Measurements from ENCODE around the gene PRDX2.
"Not testable (repeated sequence)": the region's sequence is repeated elsewhere in the genome, so short reads cannot be mapped to it uniquely, and the experiment has no call there.

- TF ChIP-seq, protein P1, sequence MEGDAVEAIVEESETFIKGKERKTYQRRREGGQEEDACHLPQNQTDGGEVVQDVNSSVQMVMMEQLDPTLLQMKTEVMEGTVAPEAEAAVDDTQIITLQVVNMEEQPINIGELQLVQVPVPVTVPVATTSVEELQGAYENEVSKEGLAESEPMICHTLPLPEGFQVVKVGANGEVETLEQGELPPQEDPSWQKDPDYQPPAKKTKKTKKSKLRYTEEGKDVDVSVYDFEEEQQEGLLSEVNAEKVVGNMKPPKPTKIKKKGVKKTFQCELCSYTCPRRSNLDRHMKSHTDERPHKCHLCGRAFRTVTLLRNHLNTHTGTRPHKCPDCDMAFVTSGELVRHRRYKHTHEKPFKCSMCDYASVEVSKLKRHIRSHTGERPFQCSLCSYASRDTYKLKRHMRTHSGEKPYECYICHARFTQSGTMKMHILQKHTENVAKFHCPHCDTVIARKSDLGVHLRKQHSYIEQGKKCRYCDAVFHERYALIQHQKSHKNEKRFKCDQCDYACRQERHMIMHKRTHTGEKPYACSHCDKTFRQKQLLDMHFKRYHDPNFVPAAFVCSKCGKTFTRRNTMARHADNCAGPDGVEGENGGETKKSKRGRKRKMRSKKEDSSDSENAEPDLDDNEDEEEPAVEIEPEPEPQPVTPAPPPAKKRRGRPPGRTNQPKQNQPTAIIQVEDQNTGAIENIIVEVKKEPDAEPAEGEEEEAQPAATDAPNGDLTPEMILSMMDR (IDR thresholded peaks at IDR 0.05) = not testable (repeated sequence)
- not testable (repeated sequence) for TF ChIP-seq JUND (IDR thresholded peaks at IDR 0.05); ELF1 (IDR thresholded peaks at IDR 0.05); USF1 (IDR thresholded peaks at IDR 0.05; ENCODE audit: borderline replicate concordance, low read depth); RFX5 (IDR thresholded peaks at IDR 0.05; ENCODE audit: low read length); RXRA (IDR thresholded peaks at IDR 0.05; ENCODE audit: borderline replicate concordance, low read depth); RAD21 (IDR thresholded peaks at IDR 0.05; ENCODE audit: low read length); POLR2AphosphoS5 (IDR thresholded peaks at IDR 0.05; ENCODE audit: low read depth, low read length); EP300 (IDR thresholded peaks at IDR 0.05; ENCODE audit: borderline replicate concordance in 1 of 2, low read depth in 1 of 2, low read length in 1 of 2); NRF1 (IDR thresholded peaks at IDR 0.05; ENCODE audit: low read depth, low read length); FOXM1 (IDR thresholded peaks at IDR 0.05; ENCODE audit: low read depth); SMC3 (IDR thresholded peaks at IDR 0.05; ENCODE audit: low read depth, low read length); IRF3 (IDR thresholded peaks at IDR 0.05; ENCODE audit: low read depth, low read length)
- TF ChIP-seq, protein P2, sequence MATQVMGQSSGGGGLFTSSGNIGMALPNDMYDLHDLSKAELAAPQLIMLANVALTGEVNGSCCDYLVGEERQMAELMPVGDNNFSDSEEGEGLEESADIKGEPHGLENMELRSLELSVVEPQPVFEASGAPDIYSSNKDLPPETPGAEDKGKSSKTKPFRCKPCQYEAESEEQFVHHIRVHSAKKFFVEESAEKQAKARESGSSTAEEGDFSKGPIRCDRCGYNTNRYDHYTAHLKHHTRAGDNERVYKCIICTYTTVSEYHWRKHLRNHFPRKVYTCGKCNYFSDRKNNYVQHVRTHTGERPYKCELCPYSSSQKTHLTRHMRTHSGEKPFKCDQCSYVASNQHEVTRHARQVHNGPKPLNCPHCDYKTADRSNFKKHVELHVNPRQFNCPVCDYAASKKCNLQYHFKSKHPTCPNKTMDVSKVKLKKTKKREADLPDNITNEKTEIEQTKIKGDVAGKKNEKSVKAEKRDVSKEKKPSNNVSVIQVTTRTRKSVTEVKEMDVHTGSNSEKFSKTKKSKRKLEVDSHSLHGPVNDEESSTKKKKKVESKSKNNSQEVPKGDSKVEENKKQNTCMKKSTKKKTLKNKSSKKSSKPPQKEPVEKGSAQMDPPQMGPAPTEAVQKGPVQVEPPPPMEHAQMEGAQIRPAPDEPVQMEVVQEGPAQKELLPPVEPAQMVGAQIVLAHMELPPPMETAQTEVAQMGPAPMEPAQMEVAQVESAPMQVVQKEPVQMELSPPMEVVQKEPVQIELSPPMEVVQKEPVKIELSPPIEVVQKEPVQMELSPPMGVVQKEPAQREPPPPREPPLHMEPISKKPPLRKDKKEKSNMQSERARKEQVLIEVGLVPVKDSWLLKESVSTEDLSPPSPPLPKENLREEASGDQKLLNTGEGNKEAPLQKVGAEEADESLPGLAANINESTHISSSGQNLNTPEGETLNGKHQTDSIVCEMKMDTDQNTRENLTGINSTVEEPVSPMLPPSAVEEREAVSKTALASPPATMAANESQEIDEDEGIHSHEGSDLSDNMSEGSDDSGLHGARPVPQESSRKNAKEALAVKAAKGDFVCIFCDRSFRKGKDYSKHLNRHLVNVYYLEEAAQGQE (IDR thresholded peaks at IDR 0.05; ENCODE audit: low read depth, low read length) = not testable (repeated sequence)
Measured at GRCh38 chr19:12846613-12847012, 45.0 kb upstream of the PRDX2 start.
